Upper lobe of left lung (tissue), 6 donors: Measurements from ENCODE around the gene SMDT1. TPM values are rescaled to one million over a fixed set of nuclear protein-coding genes. Genes with fewer than 3 reads are reported as not detected.

Source experiments
- ATAC-seq, 2 donors: fragments of 200-7000 bp; cut with Tn5 transposase; one replicate each; pipeline ENCODE4 v1.9.1; 2022; ENCODE audit warnings: mild to moderate bottlenecking in 2 of 2, moderate library complexity in 2 of 2; ENCODE audit not compliant: low FRiP score in 2 of 2
- DNase-seq, 2 donors: peaks; one replicate each; pipeline ENCODE4 v3.0.0-alpha.2; 2019 to 2020
- H3K27ac ChIP-seq, 4 donors: fragments of 200-600 bp; sonication (generic); one replicate each; pipeline ENCODE4 v1.5.1; 2016 to 2019
- H3K27me3 ChIP-seq, 4 donors: fragments of 200-600 bp; sonication (generic); one replicate each; pipeline ENCODE4 v1.5.1; 2017 to 2019
- H3K36me3 ChIP-seq, 4 donors: fragments of 200-600 bp; sonication (generic); one replicate each; pipeline ENCODE4 v1.5.1; 2016 to 2019
- H3K4me1 ChIP-seq, 4 donors: fragments of 200-600 bp; sonication (generic); one replicate each; pipeline ENCODE4 v1.5.1; 2018 to 2019
- H3K4me3 ChIP-seq, 4 donors: fragments of 200-600 bp; sonication (generic); one replicate each; pipeline ENCODE4 v1.5.1; 2017 to 2019; ENCODE audit warnings: mild to moderate bottlenecking in 2 of 4, moderate library complexity in 1 of 4
- H3K9me3 ChIP-seq, 4 donors: fragments of 200-600 bp; sonication (generic); one replicate each; pipeline ENCODE4 v1.5.1; 2018 to 2019
- CTCF ChIP-seq, 6 experiments: fragments of 450-650 bp in 4 of 6; fragments of 200-600 bp in 2 of 6; sonication (generic) in 2 of 6; IDR thresholded peaks; one replicate each; pipeline ENCODE4 v1.5.1; 2016 to 2019; ENCODE audit warnings: antibody characterized with exemption in 6 of 6
- EP300 ChIP-seq, 4 donors: sonication (generic); formaldehyde crosslinking; IDR thresholded peaks; one replicate each; pipeline ENCODE4 v1.5.1; 2017; ENCODE audit warnings: antibody characterized with exemption in 4 of 4, control low read depth in 2 of 4
- POLR2A ChIP-seq, 4 donors: fragments of 450-650 bp; IDR thresholded peaks; one replicate each; pipeline ENCODE4 v1.5.1; 2016 to 2017; ENCODE audit warnings: antibody characterized with exemption in 4 of 4, mild to moderate bottlenecking in 2 of 4
- POLR2AphosphoS5 ChIP-seq, 2 donors: sonication (generic); formaldehyde crosslinking; IDR thresholded peaks; one replicate each; pipeline ENCODE4 v1.5.1; 2017; ENCODE audit warnings: antibody characterized with exemption in 2 of 2
- WGBS, 2 donors: methylation state at CpG; one replicate each; pipeline ENCODE4 v1.1.5; 2017 to 2018; 5-methylcytosine and 5-hydroxymethylcytosine counted together
- total RNA-seq, 6 donors: library from RNA; depleted of rRNA in 4 of 6; stranded (reverse); fragments of >200 nt in 4 of 6; gene quantifications; one replicate each; pipeline versions ENCODE4 v1.1.0 to v1.2.1, GENCODE V29; 2016 to 2021
- donor health status: DM: no; HTN: no; CAD: no; lungs with moderate emphysema.
- donor health status: DM: no; HTN: yes; CAD: no; lungs with severe emphysema.

Gene SMDT1
- total RNA-seq, 6 donors from 2014 or later: 11.2 to 135 (median 27.2) TPM

GRCh38 chr22:42083119-42083518 lies 3.6 kb downstream of the SMDT1 start:
- no peak for TF ChIP-seq POLR2AphosphoS5 (IDR thresholded peaks at IDR 0.05)
- TF ChIP-seq EP300 (IDR thresholded peaks at IDR 0.05): no peak
- TF ChIP-seq CTCF (IDR thresholded peaks at IDR 0.05): no peak
- TF ChIP-seq POLR2A (IDR thresholded peaks at IDR 0.05): no peak
- ATAC-seq (no peak), DNase-seq (no peak)
- no peaks in the 10 kb centered on the region for H3K27me3 ChIP-seq
- no peak overlapping the region for H3K27ac ChIP-seq
- H3K9me3 ChIP-seq: no peaks in the 10 kb centered on the region
- peaks cover 13 to 64% (median 36%) of the 10 kb centered on the region in 4 donors for H3K36me3 ChIP-seq
- 89 to 94% methylated on average over 4 of the region's 4 CpGs for WGBS, 2 donors
- H3K4me3 ChIP-seq: no peak overlapping the region
- H3K4me1 ChIP-seq: peaks cover 21 to 36% (median 29%) of the 10 kb centered on the region in 4 donors

- Histone ChIP-seq H3K4me1 (peaks cover 21 to 36% (median 29%) of the 10 kb centered on the region in 4 donors), H3K4me3 (no peak overlapping the region), H3K27me3 (no peaks in the 10 kb centered on the region), H3K27ac (no peak overlapping the region), H3K36me3 (peaks cover 13 to 59% (median 36%) of the 10 kb centered on the region in 4 donors), H3K9me3 (no peaks in the 10 kb centered on the region)
- DNase-seq (peak in 1 of 2 donors; percentile 49), ATAC-seq (no peak)
- 94 to 96% methylated on average over 8 of the region's 8 CpGs for WGBS, 2 donors
- TF ChIP-seq EP300 (IDR thresholded peaks at IDR 0.05): no peak
- TF ChIP-seq POLR2AphosphoS5 (IDR thresholded peaks at IDR 0.05): no peak
- no peak for TF ChIP-seq CTCF (IDR thresholded peaks at IDR 0.05)
- TF ChIP-seq POLR2A (IDR thresholded peaks at IDR 0.05): no peak
Observed at GRCh38 chr22:42084874-42085273, 5.4 kb downstream of the SMDT1 start.

- 60 to 70% methylated on average over 6 of the region's 6 CpGs for WGBS, 2 donors
- peak overlapping the region in 1 of 4 donors; percentile 34 for H3K27ac ChIP-seq
Observed at GRCh38 chr22:42086051-42086450, 6.6 kb downstream of the SMDT1 start.

GRCh38 chr22:42090596-42091454 lies 11.3 kb downstream of the SMDT1 start, which contains the start of gene NDUFA6:
Gene NDUFA6, minus strand, starts transcription at chr22:42090772. Its CDS starts 28 bp downstream, at chr22:42090744.
- TF ChIP-seq EP300 (IDR thresholded peaks at IDR 0.05) (peak in 1 of 4 donors; percentile 69), CTCF (IDR thresholded peaks at IDR 0.05) (peak; percentile 85 to 99 (median 98)), POLR2AphosphoS5 (IDR thresholded peaks at IDR 0.05) (peak; percentile 91 to 95), POLR2A (IDR thresholded peaks at IDR 0.05) (peak; percentile 10 to 98 (median 92))
- peak; percentile 99 to 100 for DNase-seq
- WGBS, 2 donors: 0 to 1% methylated on average over 14 to 64 of the region's 71 CpGs
- ATAC-seq: peak; percentile 98 to 99
- H3K27me3 ChIP-seq: no peaks in the 10 kb centered on the region
- peak within 1 kb of the TSS; percentile 66 to 89 (median 86) for H3K4me3 ChIP-seq
- H3K9me3 ChIP-seq: no peaks in the 10 kb centered on the region
- peak within 1 kb of the TSS; percentile 94 to 99 (median 95) for H3K27ac ChIP-seq
- peaks cover 8 to 14% (median 10%) of the 10 kb centered on the region in 4 donors for H3K36me3 ChIP-seq
- H3K4me1 ChIP-seq: peaks cover 19 to 23% (median 21%) of the 10 kb centered on the region in 4 donors

More at GRCh38 chr22:42086051-42086450, 6.6 kb downstream of the SMDT1 start:
- Histone ChIP-seq H3K27me3 (no peaks in the 10 kb centered on the region), H3K4me3 (no peak overlapping the region), H3K9me3 (no peaks in the 10 kb centered on the region), H3K4me1 (peaks cover 16 to 31% (median 22%) of the 10 kb centered on the region in 4 donors), H3K36me3 (peaks cover 13 to 59% (median 36%) of the 10 kb centered on the region in 4 donors)
- DNase-seq (no peak), ATAC-seq (no peak)
- TF ChIP-seq CTCF (IDR thresholded peaks at IDR 0.05): no peak
- TF ChIP-seq POLR2AphosphoS5 (IDR thresholded peaks at IDR 0.05): no peak
- TF ChIP-seq EP300 (IDR thresholded peaks at IDR 0.05): no peak
- TF ChIP-seq POLR2A (IDR thresholded peaks at IDR 0.05): no peak
